Fibroblast of skin of left biceps (primary cell): ENCODE measurements around the gene ALX1.
"Not testable (repeated sequence)": the region's sequence is repeated elsewhere in the genome, so short reads cannot be mapped to it uniquely, and the experiment has no call there.

Source experiments
- DNase-seq, 2 experiments: peaks; one replicate each; pipeline ENCODE4 v3.0.0-alpha.2; 2013; ENCODE audit warnings: low read depth in 2 of 2

ALX1 gene

DNA sequence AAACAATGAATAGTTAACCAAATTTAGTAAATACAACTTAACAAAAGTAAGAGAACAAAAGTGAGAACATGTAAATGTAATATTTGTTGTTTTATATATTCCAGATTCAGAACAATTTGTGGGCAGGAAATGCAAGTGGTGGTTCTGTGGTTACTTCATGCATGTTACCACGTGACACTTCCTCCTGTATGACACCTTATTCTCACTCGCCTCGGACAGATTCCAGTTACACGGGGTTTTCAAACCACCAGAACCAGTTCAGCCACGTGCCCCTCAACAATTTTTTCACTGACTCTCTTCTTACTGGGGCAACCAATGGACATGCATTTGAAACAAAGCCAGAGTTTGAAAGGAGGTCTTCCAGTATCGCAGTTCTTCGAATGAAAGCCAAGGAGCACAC is 21.0 kb downstream of the ALX1 start:
- DNase-seq: no peak

DNA sequence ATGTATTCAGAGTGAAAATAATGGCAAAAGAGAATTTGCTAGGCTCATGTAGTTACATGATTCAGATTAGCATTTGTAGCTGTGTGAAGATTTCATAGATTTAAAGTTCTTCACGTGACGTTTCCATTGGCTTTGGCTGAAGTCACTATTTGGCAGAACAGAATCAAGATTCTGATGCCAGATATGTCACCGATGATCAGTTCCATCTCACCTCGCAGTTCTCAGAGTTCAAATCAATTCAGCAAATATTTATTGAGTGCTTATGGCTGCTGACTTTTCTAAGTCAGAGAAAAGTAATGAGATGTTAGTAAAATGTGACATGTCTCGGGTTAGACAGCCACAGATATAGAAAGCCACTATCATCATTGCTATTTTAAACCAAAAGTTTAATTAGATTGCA is 28.4 kb downstream of the ALX1 start:
- DNase-seq: no peak

- DNase-seq: no peak
Measured at GRCh38 chr12:85309125-85309566, 29.1 kb downstream of the ALX1 start.

- no peak for DNase-seq
Measured at GRCh38 chr12:85310025-85310424, 30.0 kb downstream of the ALX1 start.

GRCh38 chr12:85310456-85311076 is 30.5 kb downstream of the ALX1 start:
- no peak for DNase-seq

- not testable (repeated sequence) for DNase-seq
Measured at GRCh38 chr12:85317866-85318636, 38.0 kb downstream of the ALX1 start.

- no peak for DNase-seq
Measured at GRCh38 chr12:85322715-85323114, 42.7 kb downstream of the ALX1 start.

GRCh38 chr12:85325442-85325841 is 45.4 kb downstream of the ALX1 start:
- no peak for DNase-seq

DNA sequence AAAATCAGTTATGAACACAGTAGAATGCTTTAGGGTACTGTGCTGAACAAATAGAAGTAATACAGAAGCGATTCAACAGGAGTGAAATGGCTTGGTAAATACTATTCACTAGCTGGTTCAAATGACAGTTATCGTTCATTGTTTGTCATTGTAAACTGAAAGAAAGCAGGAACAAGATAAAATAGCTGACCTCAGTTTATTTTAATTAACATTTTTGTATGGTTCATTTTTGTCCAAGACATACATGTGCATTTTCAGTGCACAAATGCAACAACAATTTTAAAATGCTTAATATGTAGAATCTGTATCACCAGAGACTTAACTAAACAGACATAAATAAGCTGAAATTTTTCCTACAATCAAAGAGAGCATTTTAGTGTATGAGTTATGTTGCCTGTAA is 49.9 kb downstream of the ALX1 start:
- no peak for DNase-seq

- no peak for DNase-seq
Measured at GRCh38 chr12:85348779-85349178, 68.8 kb downstream of the ALX1 start.

- DNase-seq: no peak
Measured at GRCh38 chr12:85350356-85350755, 70.3 kb downstream of the ALX1 start.
